ENCODE results near the gene ASAP2.

- TF ChIP-seq POLR2A (IDR thresholded peaks at IDR 0.05; ENCODE audit: low read depth, low read length) = no peak
- no peak for TF ChIP-seq POLR2AphosphoS5 (IDR thresholded peaks at IDR 0.05; ENCODE audit: low read depth, low read length)
- no peak for TF ChIP-seq TAF1 (IDR thresholded peaks at IDR 0.05; ENCODE audit: low read depth, low read length)
These were observed 194.5 kb downstream of the ASAP2 start for GRCh38 chr2:9401059-9401547.
